CD4-positive, alpha-beta T cell treated with Interferon alpha-2 for 1 hour (primary cell): Measurements from ENCODE around the gene CAPN5.
A peak's percentile ranks its signal among the peaks of the same experiment; 100 is the strongest.

Source experiments
- DNase-seq, 2 donors: peaks; one replicate each; pipeline ENCODE4 v3.0.0-alpha.2; 2020 to 2022

The CAPN5 gene

DNA sequence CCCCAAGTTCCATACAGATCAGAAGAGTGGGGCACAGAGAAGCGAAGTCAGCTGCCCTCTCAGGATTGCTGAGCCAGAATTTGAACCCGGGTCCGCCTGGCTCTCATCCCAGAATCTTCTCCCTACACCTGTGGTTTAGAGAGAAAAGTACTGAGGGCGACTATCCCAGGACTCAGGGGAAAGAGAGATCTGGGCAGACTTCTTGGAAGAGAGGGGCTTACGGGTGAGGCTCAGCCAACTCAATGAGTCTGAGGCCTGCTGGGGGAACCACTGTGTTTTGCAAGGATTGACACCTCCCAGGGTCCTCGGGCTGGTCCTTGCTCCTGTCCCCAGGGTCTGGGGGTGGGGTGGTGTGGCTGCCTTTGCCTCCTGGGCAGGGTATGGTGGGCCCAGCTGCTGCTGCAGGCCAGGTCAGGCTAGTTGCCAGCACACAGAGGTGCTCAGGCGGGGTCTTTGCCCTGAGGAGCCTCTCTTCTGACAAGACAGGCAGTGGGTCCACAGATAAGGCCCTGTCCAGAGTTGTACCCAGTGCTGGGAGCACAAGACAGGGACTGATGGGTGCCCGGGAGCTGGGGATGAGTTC is 1.2 kb downstream of the CAPN5 start:
- no peak for DNase-seq

DNA sequence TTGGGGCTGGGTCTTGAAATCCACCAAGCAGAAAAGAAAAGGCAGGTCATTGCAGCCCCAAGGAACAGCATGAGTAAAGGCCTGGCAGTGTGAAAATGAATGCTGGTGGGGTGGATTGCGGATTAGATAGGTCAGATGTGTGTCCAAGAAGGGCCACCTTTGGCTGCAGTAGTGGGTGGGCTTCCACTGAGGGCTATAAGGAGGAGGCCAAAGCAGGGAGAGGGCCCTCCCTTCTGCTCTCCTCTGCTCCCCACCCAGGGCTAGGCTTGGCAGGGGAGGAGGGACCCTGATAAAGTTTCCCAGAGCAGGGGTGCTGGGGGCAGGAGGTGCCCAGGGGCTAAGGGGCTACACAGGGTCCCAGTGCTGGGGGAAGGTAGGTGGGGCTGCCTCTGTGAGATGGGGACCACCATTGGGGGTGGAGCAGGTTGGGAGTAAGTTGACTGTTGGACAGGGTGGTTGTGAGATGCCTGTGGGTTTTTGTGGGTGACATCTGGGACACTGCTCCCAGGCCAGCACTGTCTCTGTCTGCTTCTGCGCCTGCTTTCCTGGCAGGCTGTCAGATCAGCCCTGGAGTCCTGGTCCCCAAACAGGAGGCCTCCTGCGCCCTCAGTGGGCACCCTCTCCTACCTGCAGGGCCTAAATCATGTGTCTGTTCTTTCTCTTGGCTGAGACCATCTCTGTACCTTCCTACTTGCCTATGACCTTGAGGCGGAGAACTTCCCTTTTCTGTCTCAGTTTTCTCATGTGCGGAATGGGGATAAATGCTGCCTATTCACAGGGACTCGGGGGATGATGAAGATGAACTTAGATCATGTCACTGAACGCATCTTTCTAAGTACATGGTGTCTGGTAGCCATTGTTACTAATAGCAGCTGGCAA is 1.9 kb downstream of the CAPN5 start:
- DNase-seq: no peak

DNA sequence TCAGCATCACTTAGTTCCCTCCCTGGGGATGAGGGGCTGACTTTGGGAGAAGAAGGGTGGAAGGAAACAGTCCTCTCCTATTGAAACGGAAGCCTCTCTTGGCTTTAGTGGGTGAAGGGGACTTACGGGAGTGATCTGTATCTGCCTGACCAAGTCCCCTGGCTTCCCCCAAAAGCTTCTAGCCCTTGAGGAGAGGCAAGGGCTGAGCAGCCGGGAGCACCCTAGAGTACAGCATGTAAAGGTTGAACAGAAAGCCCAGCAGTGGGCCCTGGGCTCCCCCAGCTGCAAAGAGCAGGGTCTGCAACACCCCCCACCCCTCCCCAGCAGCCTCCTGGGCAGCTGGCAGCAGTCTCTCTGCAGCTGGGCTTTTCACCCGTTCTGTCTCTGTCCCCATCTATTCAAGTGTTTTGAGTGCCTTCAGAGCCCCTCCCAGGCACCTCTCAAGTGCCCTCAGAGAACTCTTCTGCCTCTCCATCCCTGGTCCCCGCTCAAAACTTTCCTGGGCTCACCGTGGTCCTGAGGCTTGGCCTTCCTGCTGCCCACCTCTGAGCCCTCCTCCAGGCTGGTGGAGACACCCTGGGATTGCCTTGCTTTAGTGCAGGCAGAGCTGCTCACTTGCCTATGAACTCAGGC is 2.7 kb downstream of the CAPN5 start:
- no peak for DNase-seq

DNA sequence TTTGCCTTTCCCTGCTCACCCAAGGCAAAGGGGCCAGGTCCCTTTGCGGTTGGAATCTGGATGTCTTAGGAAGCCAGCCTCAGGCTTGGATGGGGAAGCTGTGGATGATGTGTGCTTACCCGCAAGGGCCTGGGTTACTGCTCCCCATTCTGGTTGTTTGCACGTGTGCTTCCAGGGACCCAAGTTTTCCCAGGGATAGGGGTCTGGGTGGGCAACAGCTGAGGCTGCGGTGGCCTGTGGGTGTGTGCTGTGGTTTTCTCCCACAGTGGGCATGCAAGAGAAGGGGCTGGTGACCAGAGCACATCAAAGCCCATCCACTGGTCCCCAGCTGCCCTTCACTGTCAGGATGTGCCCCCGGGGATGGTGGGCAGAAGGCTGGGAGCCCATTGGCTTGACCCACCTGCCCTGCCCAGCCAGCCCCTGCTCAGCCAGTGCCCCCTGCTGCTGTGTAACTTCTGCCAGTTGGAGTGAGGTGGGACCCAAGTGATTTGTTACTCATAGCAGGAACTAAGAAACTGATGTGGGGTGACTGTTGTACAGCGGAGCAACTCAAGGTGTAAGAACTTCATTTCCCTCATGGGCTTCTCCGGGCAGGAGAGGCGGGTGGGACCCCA is 3.3 kb downstream of the CAPN5 start:
- DNase-seq: no peak

DNA sequence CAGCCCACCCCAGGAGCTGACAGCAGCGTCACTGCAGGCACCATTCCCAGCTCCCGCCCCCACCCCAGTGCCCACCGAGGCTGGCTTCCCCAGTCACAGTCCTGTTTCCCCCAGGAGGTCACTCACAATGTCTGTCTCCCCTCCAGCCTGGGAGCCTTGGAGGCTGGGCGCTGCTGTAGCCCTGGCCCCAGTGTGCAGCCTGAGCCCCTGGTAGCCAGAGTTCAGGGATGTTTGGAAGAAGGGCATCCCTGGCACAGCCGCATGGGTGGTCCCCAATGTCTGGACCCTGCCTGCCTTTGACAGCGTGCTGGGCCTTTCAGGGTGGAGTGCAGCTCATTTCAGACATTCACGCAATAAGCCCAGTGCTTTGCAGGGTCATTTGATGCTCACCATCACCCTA is 4.3 kb downstream of the CAPN5 start:
- DNase-seq: no peak

DNA sequence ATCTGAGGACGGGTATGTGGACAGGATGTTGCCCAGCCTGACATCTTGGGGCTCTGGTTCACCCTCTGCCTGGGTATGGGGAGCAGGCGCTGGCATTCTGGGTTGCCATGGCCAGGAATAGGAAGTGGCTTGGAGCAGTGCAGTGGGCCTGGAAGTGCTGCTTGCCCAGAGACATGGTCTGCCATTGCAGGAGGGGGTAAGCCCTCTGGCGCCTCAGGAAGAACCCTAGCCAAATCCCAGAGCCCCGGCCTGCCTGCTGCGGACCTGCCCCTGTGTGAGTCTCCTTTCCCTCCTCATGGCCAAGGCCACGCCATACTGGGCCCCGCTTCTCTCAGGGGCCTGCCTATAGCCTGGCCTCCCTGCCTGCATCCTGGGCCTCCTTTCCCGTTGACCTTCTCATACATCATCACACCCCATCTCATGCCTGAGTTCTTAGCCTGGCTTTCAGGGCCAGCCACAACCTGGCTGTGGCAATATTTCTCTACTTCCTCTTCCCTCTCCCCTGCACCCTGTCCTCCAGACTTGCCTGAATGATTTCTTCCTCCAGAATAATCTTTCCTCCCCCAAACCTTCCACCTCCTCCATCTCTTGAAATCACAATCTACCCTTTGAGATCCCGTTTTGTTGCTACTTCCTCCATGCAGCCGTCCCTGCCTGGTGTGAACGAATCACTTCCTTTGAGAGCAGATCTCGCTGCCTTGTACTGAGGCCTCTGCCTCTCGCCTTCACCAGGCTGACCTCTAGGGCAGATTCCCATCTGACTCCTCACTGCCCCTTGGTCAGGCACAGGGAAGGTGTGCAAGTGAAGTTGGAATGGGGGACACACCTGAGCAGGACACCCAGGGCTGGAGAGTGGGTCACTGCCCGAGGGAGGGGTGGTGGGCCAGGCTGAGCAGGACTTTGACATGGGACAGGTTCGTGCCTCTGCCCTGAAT is 5.2 kb downstream of the CAPN5 start:
- DNase-seq: no peak

DNA sequence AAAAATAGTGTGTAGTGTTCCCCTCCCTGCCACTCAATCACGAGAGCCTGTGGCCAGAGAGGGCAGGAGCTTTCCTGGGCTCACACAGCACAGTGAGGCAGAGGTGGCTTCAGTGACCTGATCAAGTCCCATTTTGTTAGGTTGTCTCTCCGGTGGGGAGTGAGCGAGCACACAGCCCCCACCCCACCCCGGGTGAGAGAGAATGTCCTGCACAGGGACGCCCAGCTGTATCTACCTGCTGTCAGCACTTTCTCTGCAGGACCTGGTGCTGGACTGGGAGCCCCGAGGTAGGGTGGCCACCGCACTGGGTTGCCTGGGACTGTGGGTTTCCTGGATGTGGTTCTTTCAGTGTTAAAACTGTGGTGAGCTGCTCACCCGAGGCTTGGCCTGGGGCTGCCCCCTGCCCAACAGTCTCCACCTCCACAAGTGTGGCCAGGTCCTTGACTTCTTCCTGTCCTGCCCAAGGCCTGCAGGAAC is 6.1 kb downstream of the CAPN5 start:
- peak in 1 of 2 donors; percentile 16 for DNase-seq

DNA sequence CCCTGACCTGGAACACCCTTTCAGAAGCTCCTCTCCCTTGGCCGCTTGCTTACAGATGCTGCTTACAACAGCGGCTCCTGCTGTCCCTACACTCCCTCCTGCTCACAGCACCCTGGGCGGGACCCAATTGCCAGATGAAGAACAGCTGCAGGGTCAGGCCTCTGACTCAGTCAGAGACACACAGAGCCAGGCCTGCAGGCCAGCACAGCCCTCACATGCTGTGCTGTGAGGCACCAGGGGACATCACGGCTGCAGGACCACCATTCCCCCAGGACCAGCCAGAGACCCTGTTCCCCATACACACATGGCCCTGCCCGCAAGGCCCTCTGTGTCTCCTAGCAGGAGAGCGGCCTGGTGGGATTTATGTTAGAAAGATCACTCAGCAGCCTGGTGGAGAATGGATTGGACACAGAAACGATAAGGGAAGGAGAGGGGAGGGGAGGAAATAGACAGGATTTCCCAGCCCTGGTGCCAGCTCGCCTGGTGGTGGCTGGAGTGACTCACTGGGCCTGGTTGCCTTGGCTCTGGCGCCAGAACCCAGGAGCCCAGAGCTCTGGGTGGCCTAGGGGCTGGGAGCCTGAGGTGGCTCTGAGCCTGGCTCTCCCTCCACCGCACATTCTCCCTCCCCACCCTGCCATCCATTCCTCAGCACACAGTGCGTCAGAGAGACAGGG is 6.7 kb downstream of the CAPN5 start:
- no peak for DNase-seq

DNA sequence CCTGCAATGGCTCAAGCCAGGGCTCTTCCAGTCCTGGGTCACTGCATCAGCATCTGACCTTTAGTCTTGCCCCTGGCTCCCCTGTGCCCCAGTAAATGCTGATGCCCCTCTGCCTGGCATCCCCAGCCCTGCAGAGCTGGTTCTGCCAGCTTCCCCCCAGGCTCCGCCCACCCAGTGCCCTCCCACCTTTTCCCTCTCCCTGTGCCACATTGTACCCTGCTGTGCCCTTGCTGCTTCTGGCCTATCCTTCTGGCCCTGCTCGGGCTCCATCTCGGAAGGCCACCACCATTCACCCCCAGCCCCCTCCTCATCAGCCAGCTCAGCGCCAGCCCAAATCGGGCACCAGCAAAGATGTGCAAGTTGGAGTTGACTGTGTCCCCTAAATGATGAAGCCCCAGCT is 7.4 kb downstream of the CAPN5 start:
- no peak for DNase-seq

DNA sequence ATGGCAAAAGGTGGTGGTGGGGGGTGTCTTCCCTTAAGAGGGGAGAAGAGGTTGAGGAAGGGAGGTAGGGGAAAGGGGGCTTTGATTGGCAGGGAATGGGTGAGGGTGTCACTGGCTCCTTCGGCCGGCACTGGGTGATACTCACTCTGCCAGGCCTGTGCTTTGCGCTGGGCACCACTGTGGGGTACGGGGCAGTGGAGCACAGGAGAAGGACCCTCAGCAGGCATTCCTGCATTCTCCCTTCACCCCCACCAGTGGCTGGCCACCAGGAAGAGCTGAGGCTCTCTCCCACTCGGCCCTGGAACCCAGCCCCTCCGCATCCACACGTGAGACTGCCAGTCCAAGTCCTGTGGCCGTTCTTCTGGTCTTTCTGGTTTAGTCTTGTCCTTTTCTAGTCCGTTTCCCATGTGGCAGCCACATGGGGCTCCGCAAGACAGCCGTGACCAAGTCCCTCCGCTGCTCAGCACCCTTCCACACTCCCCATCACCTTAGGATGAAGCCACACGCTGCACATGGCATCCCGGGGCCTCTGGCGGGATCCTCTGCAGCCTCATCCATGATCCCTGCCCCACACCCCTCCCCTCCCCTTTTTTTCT is 8.0 kb downstream of the CAPN5 start:
- no peak for DNase-seq

DNA sequence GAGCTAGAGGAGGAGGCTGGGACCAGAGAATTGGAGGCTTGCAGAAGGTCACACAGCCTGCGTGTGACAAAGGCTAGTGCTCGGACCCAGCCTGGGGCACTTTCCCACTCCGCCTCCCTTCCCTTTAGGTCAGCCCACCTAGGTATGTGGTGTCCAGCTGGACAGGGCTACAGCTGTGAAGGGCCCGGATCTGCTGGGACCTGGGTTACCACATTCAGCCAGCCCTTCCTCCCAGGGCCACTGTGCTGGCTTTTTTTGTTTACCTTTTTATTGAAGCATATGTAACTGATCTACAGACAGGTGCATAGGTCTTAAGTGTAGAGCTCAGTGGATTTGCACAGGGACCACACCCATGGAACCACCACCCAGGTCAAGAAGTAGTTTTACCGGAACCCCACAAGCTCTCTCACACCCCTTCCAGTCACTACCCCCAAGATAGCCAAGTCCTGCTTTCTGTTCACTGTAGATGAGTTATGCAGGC is 8.7 kb downstream of the CAPN5 start:
- no peak for DNase-seq

DNA sequence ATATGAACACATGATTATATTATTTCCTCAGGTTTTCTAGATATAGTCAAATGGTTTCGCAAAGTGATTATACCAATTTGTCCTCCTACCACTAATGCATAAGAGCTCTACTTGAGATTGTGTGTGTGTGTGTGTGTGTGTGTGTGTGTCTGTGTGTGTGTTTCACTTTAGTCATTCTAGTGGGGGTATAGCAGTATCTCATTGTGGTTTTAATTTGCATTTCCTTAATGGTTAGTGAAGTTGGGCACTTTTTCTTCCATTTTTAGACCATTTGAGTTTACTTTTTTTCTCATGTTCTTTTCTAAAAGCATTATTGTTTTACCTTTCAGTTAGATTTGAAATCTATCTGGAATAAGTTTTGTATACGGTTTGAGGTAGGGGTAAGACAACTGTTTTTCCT is 12.9 kb downstream of the CAPN5 start:
- DNase-seq: no peak

DNA sequence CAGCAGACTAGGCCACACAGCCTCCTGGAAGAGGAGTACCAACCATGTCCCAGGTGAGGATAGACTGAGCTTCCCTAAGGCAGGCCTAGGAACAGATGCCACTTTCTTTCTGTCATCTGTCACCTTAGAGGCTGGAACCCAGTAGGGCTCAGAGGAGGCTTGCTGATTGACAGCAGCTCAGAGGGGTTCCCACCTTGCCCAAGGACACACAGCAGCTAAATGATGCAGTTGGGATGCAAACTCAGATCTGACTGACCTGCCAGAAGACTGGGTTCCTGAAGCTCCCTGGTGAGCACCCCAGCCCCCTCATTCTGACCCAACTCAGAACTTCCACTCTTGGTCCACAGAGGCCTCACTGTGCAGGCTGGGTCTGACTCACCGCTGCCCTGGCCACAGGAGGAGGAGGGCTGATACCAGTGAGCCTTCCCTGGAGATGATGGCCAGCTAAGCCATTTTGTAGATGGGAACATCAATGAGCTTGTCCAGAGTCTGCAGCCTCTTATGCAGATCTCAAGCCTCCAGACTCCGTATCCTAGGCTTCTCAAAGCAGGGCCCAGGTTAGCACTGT is 14.0 kb downstream of the CAPN5 start:
- no peak for DNase-seq

DNA sequence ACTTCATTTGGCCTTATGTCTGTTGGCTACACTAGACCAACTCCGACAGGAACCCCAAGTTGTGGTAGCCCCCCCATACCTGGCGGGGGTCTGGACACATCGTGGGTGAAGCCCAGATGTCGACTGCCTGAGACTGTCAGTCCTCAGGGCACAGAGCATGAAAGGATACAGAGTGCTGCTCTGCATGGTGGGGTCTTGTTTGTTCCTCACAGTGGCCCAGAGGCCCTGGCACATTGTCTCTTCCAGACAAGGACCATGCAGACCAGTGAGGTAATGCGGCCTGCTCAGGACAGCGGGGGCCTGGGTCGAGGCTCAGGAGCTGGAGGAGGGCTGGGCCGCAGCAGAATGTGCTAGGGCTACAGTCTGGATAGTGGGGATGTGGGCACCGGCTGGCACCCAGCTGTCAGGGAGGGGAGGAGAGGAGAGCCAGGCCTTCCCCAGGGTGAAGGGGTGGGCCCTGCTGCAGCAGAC is 14.6 kb downstream of the CAPN5 start:
- no peak for DNase-seq

DNA sequence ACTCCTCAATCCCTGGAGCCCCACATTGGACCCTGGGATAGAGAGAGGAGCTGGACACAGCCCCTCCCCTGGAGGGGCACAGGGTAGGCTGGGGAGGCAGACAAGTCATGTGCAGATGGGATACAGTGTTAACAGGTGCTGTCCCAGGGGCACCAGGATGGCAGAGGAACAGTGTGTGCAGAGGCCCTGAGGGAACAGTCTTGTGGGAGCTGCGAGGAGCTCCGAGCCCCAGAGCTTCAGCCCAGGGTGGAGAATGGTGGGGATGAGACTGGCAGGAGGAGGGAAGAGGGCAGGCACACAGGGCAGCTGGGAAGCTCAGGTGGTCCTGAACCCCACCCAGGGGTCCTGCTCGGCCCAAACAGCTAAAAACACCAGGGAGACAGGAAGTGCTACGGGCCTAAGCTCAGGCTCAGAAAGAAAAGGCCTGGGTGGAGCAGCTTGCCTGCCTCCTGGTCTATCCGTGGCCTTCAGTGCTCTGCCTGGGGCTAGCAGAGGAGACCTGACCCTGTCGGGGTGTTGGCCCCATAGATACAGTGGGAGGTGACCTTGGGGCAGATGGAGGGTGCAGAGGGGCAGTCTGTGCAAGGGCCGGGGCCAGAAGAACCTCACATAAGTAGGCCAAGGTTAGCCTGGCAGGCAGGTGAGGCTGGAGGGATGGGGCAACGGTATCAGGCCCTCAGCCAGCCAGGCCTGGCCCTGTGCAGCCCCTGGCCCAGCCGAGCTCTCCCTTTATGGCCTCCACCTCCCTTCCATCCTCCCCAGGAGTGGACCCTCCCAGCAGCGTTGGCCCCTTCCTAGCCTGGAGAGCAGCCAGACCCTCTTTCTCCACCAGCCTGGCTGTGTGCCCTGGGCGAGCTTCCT is 15.4 kb downstream of the CAPN5 start:
- no peak for DNase-seq

DNA sequence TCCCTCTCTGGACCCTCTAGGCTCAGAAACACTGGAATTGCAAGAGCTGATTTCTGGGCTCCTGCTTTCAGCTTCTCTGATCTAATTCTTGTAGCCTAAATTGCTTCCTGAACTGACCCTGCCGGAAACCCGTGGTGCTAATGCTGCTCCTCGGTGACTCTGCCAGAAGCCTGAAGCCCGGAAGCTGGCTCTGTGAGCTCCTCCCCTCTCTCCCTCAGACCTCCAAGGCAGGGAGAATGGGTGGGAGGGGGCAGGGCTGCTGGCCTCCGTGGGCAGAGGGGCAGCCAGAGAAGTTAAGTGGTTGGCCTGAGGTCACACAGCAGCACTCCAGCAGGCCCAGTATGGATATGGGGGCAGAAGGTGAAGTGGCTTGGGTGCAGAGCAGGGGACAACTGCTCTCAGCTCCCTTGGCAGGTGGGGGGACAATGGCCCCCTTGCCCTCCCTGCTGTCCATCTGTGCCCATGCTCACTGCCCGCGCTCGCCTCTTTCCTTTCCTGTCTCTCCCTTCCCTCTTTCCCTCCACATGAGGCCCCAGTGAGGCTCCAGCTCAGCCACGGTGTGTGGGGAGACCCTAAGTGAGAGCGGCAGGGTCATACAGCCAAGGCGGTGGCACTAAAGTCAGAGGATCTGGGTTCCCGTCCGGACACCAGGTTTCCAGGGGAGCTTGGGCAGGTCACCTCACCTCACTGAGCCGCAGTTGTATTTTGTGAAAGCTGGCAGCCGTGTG is 16.2 kb downstream of the CAPN5 start:
- DNase-seq: peak; percentile 42 to 48

DNA sequence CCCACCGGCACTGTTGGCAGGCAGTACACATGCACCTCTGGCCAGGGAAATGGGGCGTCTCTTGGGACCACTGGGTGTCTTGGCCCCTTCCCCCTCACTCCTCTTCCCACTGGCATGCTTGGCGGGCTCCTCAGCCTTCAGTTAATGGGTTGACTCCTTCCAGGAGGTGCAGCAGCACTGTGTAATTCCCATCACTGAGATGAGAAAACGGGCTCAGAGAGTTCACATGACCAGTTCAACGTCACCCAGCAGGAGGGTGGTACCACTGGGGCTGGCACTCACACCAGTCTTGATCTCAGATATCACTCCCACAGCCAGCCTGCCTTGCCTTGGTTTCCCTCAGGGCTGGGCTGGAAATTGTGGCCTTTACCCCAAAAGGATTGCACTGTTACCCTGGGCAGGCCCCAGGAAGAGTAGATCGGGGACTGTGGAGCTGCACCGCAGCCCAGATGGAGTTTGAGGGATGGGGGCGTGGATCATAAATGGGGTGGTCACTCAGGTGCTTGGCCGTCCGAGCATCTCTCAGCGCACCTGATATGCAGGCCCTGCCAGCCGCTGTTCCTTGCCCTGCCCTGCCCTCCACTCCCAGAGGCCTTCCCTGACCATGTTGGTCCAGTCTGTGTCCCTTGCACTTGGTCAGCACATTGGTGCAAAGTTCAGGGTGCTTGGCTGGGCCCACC is 16.9 kb downstream of the CAPN5 start:
- DNase-seq: no peak

DNA sequence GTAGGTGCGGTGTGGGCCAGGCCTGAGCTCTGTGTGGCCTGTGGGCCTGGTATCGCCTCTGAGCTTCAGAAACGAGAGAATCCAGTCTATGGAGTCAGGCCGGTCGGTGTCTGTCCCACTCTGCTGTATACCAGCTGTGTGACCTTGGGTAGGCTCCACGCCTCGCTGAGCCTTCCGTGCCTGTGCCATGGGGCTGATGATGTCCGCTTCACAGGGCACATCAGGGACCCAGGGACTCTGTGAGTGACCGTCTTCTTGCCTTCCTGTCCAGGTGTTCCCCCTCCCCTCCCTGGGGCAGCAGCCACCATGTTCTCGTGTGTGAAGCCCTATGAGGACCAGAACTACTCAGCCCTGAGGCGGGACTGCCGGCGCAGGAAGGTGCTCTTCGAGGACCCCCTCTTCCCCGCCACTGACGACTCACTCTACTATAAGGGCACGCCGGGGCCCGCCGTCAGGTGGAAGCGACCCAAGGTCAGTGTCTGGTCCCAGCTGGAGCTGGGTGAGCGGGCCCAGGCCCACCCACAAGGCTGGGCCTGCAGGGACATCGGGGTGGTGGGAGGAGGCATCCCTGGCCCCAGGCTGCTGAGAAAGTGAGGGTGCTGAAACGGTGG is 17.9 kb downstream of the CAPN5 start:
- no peak for DNase-seq
